WERI-Rb-1 (cell line): ENCODE data around the gene WNT10A.
A peak's percentile ranks its signal among the peaks of the same experiment; 100 is the strongest.

Experiments
- DNase-seq: peaks from one replicate; pipeline ENCODE4 v3.0.0-alpha.2; 2020
- H3K27ac ChIP-seq: fragments of 250-450 bp; sonication (Bioruptor Pico); 2 replicates; pipeline ENCODE4 v1.5.1; 2020; ENCODE audit warnings: mild to moderate bottlenecking, moderate library complexity
- H3K27me3 ChIP-seq: fragments of 250-450 bp; sonication (Bioruptor Pico); 2 replicates; pipeline ENCODE4 v1.5.1; 2021; ENCODE audit warnings: mild to moderate bottlenecking, low read depth, moderate library complexity; ENCODE audit not compliant: insufficient read depth, severe bottlenecking
- H3K36me3 ChIP-seq: fragments of 250-450 bp; sonication (Bioruptor Pico); 2 replicates; pipeline ENCODE4 v1.5.1; 2020; ENCODE audit warnings: mild to moderate bottlenecking, moderate library complexity
- H3K4me3 ChIP-seq: 2 replicates; pipeline ENCODE4 v1.5.1; 2011; ENCODE audit warnings: low read depth, mild to moderate bottlenecking, control low read depth, low read length
- H3K9me3 ChIP-seq: fragments of 250-450 bp; sonication (Bioruptor Pico); 2 replicates; pipeline ENCODE4 v1.5.1; 2021; ENCODE audit warnings: mild to moderate bottlenecking, moderate library complexity; ENCODE audit not compliant: severe bottlenecking
- TF ChIP-seq, protein P1 (sequence below): IDR thresholded peaks from 2 replicates; pipeline ENCODE4 v1.5.1; 2011; ENCODE audit warnings: low read depth, mild to moderate bottlenecking, control low read depth, inconsistent platforms, low read length

WNT10A gene

DNA sequence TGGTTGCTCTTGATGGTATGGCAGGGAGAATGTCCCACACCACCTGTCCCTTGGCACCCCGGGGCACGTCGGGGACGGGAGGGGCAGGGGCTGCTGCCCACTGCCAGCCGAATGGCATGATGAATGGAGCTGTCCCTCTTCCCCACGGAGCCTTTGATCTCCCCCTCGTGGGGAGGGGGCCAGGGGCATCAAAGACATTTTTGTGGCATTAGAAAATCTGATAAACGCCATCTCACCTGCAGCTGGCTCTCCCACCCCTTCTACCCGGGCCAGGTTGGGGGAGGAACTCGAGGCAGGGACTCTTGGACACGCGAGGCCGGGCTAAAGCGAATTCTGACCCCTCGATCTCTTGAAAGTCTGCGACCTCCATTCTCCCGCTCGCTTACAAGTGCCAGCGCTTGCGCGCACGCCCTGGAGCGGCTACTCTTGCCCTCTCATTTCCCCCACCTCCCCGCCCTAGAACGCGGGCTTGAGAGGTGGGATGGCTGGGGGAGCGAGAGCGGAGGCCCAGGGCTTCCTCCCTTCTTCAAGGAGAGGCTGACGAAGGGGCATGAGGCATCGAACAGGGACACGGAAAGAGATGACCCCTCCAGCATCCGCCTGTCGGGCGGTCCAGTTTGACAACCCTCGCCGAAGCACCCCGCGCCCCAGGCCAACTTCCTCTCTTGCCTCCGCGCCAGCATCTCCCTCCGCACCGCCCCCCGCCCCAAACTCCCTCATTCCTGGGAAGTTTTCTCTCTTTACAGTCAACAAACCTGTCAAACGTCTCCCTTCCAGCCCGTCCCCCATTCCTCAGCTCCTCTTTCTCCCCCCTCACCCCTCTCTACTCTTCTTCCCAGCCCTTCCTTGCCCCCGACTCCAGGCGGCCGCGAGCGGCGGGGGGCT lies 21.7 kb upstream of the WNT10A start:
- Histone ChIP-seq H3K9me3 (no peaks in the 10 kb centered on the region), H3K4me3 (peak overlapping the region; percentile 41), H3K36me3 (no peaks in the 10 kb centered on the region), H3K27me3 (peaks cover 18% of the 10 kb centered on the region), H3K27ac (no peak overlapping the region)
- TF ChIP-seq, protein P1, sequence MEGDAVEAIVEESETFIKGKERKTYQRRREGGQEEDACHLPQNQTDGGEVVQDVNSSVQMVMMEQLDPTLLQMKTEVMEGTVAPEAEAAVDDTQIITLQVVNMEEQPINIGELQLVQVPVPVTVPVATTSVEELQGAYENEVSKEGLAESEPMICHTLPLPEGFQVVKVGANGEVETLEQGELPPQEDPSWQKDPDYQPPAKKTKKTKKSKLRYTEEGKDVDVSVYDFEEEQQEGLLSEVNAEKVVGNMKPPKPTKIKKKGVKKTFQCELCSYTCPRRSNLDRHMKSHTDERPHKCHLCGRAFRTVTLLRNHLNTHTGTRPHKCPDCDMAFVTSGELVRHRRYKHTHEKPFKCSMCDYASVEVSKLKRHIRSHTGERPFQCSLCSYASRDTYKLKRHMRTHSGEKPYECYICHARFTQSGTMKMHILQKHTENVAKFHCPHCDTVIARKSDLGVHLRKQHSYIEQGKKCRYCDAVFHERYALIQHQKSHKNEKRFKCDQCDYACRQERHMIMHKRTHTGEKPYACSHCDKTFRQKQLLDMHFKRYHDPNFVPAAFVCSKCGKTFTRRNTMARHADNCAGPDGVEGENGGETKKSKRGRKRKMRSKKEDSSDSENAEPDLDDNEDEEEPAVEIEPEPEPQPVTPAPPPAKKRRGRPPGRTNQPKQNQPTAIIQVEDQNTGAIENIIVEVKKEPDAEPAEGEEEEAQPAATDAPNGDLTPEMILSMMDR, result no peak
- DNase-seq, result no peak

DNA sequence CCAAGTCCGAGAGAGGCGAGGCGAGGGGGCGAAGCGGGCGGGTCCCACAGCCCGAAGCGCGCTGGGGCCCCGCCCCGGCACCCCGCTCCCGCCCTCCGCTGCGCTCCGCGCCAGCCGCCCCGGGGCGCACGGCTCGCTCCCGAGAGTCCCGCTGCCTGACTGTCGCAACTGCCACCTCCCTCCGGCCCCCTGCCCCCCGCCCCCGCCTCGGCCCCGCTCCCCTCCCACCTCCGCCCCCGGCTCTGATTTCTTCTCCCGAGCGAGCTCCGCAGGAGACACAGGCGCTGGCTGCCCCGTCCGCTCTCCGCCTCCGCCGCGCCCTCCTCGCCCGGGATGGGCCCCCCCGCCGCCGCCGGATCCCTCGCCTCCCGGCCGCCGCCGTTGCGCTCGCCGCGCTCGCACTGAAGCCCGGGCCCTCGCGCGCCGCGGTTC lies 21.1 kb upstream of the WNT10A start, which contains the start of gene WNT6:
Gene WNT6, plus strand, starts transcription at position 250 of the 432 bp plus-strand sequence. CDS start 233 bp downstream, outside the sequence.
- H3K27ac ChIP-seq, result no peak within 1 kb of the TSS
- H3K9me3 ChIP-seq, result no peaks in the 10 kb centered on the region
- TF ChIP-seq, protein P1, result no peak
- H3K27me3 ChIP-seq, result peaks cover 18% of the 10 kb centered on the region
- H3K36me3 ChIP-seq, result no peaks in the 10 kb centered on the region
- peak within 1 kb of the TSS; percentile 56 for H3K4me3 ChIP-seq
- no peak for DNase-seq

DNA sequence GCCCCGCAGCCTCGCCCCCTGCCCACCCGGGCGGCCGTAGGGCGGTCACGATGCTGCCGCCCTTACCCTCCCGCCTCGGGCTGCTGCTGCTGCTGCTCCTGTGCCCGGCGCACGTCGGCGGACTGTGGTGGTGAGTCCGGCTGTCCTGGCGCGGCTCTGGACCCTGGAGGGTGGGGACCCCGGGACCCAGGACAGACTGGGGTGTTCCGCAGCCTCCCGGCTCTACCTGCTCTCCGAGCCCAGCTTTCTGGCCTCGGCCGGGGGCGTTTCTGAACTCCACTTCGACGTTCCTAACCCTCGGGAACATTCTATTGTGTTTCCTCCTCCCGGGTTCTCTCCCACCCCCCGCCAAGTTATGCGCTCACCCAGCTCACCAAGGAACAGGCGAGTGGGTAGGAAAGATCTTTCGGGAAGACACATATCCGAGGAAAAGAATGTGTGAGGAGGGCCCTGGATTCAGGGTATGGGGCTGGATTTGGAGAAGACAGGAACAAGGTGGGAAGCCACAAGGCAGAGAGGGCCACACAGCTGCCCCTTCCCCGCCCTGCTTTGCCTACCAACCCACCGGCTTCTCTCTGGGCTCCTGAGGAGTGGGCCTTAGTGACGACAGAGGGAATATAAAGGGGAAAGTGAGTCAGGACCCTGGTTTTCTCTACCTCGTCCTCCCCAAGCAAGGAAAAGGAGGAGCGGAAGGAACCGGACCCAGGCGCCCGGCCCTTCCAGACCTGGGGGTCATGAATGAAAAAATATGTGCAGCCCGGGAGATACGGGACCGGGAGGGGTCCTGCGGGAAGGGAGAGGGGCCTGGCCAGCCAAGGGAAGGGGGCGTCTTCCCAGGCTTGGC lies 20.4 kb upstream of the WNT10A start:
- Histone ChIP-seq H3K4me3 (peak overlapping the region; percentile 56), H3K36me3 (no peaks in the 10 kb centered on the region), H3K27ac (no peak overlapping the region), H3K27me3 (peaks cover 18% of the 10 kb centered on the region), H3K9me3 (no peaks in the 10 kb centered on the region)
- DNase-seq, result no peak
- TF ChIP-seq, protein P1, result no peak

DNA sequence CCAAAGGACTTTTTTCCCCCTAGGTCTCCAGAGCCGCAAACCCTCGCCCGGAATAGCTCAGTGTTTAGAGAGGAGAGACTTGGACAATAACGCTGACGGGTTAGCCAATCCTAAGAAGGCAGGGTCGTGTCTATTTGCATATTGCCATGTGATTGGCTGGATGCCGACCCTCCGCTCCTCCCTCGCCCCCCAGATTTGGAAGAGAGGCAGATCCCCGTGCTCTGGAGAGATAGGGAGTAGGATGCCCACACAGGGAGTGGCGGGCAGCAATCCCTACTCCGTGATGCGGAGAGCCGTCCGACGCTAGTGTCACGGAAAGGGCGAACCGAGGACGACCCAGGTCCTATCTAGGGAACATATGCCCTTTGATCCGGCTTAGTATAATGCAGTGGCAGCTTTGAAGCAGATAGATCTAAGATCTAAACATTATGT lies 19.7 kb upstream of the WNT10A start:
- Histone ChIP-seq H3K4me3 (peak overlapping the region; percentile 56), H3K27me3 (peaks cover 18% of the 10 kb centered on the region), H3K9me3 (no peaks in the 10 kb centered on the region), H3K36me3 (no peaks in the 10 kb centered on the region), H3K27ac (no peak overlapping the region)
- peak; percentile 92 for DNase-seq
- TF ChIP-seq, protein P1, result no peak

DNA sequence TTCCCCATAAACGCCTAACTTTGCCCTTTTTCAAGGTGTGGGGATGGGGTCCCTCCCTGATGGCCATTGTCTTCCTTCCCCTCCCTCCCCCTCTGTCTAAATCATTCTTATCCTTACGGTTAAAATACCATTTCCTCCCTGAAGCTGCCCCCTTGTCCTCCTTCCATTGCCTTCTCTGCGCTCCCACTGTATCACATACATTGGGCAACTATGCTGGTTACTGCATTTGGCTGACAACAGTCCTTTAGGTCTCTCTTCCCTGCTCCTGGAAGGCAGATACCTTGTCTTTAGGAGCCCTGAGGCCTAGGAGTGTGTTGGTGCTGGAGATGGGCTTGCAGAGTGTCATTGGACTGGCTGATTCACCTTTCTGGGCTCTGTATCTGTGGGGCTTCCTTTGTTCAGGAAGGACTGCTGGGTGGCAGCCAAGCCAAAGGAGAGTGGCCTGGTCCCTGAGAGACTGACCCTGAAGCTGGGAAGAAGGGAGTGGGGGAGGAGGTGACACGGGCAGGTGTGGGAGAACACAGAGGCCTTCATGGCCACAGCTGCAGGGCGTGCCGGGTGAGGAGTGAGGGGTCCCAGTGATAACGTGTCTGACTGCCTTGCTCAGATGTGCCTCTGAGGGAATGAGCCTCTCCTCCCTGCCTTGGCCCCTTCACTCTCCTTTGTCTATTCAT lies 18.9 kb upstream of the WNT10A start:
- no peaks in the 10 kb centered on the region for H3K36me3 ChIP-seq
- TF ChIP-seq, protein P1, result no peak
- no peak overlapping the region for H3K4me3 ChIP-seq
- no peak overlapping the region for H3K27ac ChIP-seq
- no peaks in the 10 kb centered on the region for H3K9me3 ChIP-seq
- DNase-seq, result peak; percentile 3
- H3K27me3 ChIP-seq, result peaks cover 18% of the 10 kb centered on the region
